ENCODE results near the gene HAPSTR1.

DNA sequence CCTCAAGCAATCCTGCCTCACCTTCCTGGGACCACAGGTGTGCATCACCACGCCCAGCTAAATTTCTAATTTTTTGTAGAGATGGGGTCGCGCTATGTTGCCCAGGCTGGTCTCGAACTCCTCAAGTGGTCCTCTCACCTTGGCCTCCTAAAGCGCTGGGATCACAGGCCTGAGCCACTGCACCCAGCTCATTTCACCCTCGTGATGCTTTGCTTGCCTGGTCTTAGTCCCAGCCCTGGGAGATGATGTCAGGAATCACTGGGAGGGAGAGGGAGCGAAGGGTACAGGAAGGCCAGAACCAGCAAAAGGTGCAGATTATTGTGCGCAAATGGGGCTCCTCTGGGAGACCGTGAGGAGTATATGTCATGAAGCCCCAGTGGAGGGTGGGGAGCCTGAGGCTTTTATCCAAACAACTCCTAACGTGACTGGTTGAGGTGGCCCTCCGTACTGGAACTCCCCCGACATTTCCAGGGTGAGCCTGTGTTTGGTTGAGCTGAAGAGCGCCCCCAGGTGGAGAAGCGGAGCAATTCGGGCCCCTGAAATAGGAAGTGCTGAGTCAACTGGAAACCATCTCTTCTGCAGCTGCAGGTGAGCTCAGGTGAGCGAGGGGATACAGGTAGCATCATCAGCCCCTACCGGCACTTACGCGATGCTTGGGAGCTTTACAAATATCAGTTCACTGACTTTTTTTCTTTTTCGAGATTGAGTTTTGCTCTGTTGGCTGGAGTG is 41.2 kb upstream of the HAPSTR1 start:
- TF ChIP-seq, protein P1, sequence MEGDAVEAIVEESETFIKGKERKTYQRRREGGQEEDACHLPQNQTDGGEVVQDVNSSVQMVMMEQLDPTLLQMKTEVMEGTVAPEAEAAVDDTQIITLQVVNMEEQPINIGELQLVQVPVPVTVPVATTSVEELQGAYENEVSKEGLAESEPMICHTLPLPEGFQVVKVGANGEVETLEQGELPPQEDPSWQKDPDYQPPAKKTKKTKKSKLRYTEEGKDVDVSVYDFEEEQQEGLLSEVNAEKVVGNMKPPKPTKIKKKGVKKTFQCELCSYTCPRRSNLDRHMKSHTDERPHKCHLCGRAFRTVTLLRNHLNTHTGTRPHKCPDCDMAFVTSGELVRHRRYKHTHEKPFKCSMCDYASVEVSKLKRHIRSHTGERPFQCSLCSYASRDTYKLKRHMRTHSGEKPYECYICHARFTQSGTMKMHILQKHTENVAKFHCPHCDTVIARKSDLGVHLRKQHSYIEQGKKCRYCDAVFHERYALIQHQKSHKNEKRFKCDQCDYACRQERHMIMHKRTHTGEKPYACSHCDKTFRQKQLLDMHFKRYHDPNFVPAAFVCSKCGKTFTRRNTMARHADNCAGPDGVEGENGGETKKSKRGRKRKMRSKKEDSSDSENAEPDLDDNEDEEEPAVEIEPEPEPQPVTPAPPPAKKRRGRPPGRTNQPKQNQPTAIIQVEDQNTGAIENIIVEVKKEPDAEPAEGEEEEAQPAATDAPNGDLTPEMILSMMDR (IDR thresholded peaks at IDR 0.05): peak; percentile 89
- TF ChIP-seq, protein P2, sequence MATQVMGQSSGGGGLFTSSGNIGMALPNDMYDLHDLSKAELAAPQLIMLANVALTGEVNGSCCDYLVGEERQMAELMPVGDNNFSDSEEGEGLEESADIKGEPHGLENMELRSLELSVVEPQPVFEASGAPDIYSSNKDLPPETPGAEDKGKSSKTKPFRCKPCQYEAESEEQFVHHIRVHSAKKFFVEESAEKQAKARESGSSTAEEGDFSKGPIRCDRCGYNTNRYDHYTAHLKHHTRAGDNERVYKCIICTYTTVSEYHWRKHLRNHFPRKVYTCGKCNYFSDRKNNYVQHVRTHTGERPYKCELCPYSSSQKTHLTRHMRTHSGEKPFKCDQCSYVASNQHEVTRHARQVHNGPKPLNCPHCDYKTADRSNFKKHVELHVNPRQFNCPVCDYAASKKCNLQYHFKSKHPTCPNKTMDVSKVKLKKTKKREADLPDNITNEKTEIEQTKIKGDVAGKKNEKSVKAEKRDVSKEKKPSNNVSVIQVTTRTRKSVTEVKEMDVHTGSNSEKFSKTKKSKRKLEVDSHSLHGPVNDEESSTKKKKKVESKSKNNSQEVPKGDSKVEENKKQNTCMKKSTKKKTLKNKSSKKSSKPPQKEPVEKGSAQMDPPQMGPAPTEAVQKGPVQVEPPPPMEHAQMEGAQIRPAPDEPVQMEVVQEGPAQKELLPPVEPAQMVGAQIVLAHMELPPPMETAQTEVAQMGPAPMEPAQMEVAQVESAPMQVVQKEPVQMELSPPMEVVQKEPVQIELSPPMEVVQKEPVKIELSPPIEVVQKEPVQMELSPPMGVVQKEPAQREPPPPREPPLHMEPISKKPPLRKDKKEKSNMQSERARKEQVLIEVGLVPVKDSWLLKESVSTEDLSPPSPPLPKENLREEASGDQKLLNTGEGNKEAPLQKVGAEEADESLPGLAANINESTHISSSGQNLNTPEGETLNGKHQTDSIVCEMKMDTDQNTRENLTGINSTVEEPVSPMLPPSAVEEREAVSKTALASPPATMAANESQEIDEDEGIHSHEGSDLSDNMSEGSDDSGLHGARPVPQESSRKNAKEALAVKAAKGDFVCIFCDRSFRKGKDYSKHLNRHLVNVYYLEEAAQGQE (IDR thresholded peaks at IDR 0.05; ENCODE audit: insufficient read depth in 1 of 2, low read depth in 2 of 2, low read length in 1 of 2): no peak
- no peak for TF ChIP-seq POLR2AphosphoS5 (IDR thresholded peaks at IDR 0.05; ENCODE audit: low read depth, low read length)
- no peak for TF ChIP-seq TCF7L2 (IDR thresholded peaks at IDR 0.05; ENCODE audit: low read depth, low read length)
- TF ChIP-seq SIN3A (IDR thresholded peaks at IDR 0.05; ENCODE audit: borderline replicate concordance, insufficient read depth, low read depth, low read length): no peak

All from Panc1 (cell line).